ENCODE results near the gene ABTB1. TPM values are rescaled to one million over a fixed set of nuclear protein-coding genes. Genes with fewer than 3 reads are reported as not detected.
"Not testable (repeated sequence)": the region's sequence is repeated elsewhere in the genome, so short reads cannot be mapped to it uniquely, and the experiment has no call there.

Gene ABTB1
- total RNA-seq, 2 donors from 2014 or later = 12.2 to 27.6 TPM

- ATAC-seq = no peak
- no peak overlapping the region for H3K27ac Mint-ChIP-seq
- no peaks in the 10 kb centered on the region for H3K36me3 Mint-ChIP-seq
- DNase-seq (ENCODE audit: low spot score in 2 of 2) = no peak
- no peaks in the 10 kb centered on the region for H3K9me3 Mint-ChIP-seq
These were observed 27.3 kb upstream of the ABTB1 start for GRCh38 chr3:127645371-127646015.

DNA sequence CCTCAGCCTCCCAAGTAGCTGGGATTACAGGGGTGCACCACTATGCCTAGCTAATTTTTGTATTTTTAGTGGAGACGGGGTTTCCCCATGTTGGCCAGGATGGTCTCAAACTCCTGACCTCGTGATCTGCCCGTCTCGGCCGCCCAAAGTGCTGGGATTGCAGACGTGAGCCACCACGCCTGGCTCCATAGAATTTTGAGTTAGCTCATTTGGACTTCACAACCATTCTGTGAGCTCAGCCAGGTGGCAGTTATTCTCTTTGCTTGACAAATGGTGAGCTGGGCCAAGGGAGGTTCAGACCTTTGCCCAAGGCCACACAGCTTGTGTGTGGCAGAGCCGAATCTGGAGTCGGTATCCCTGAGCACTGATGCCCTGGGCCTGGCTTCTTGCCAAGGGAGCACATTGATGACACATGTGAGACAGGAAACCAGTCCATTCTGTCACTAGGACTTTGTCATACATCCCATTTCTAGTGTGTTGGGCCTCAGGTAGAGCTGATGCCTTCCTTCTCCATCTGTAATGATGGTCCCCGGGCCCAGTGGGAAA lies 26.2 kb upstream of the ABTB1 start:
- Mint-ChIP-seq H3K36me3 (no peaks in the 10 kb centered on the region), H3K27ac (no peak overlapping the region), H3K9me3 (no peaks in the 10 kb centered on the region)
- no peak for ATAC-seq
- DNase-seq (ENCODE audit: low spot score in 2 of 2) = no peak

- DNase-seq (ENCODE audit: low spot score in 2 of 2) (no peak), ATAC-seq (no peak)
- H3K9me3 Mint-ChIP-seq = no peaks in the 10 kb centered on the region
- no peaks in the 10 kb centered on the region for H3K36me3 Mint-ChIP-seq
- no peak overlapping the region for H3K27ac Mint-ChIP-seq
These were observed 25.4 kb upstream of the ABTB1 start for GRCh38 chr3:127647166-127647844.

GRCh38 chr3:127647845-127648204 lies 24.9 kb upstream of the ABTB1 start:
- Mint-ChIP-seq H3K36me3 (no peaks in the 10 kb centered on the region), H3K9me3 (no peaks in the 10 kb centered on the region), H3K27ac (no peak overlapping the region)
- DNase-seq (ENCODE audit: low spot score in 2 of 2) (no peak), ATAC-seq (no peak)

DNA sequence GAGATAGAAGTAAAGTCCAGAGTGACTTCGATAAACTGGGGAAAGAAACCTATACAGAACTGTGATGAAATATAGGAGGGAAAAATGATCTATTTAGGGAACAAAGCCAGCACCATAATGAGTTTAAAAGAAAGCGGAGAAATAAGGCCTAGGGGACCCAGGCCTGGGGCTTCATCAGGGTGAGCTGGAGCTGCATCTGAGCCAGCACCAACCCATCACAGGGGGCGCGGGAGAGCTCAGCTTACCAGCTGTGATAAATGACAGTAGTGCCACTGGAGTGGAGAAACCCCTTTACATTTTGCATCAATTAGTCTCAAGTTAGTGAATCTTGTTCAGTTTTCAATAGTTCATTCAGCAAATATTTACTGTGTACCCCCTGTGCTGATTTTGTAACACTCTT lies 22.5 kb upstream of the ABTB1 start:
- ATAC-seq (no peak), DNase-seq (ENCODE audit: low spot score in 2 of 2) (no peak)
- Mint-ChIP-seq H3K9me3 (no peaks in the 10 kb centered on the region), H3K36me3 (no peaks in the 10 kb centered on the region), H3K27ac (no peak overlapping the region)

DNA sequence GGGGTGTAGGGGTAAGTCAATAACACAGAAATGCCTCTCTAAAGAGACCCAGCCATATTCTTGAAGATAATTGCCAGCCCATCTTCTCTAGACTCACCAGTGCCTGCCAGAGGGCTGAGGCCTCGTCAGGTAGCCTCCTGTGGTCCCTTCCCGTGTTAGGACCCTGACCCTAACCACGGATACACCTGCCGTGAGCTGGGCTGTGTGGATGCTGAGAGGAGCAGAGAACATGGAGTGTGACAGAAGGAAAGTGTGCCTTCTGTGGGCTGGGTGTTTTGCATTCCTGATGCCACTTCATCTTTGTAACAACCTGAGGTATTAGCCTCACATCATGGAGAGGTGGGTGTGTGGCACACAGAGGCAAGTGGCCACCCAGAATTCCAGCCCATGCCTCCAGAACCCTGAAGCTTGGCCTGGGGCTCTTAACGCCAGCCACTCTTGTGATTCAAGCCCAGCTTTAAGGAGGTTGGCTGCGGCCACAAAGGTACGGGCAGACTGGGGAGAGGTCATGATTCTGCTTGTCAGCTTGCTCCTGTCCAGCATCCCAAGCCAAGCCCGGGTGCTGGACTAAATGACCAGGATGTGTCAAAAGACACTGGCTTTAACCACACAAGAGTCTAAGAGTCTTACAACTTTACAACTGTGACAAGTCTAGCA lies 21.1 kb upstream of the ABTB1 start:
- DNase-seq (ENCODE audit: low spot score in 2 of 2) (no peak), ATAC-seq (peak in 1 of 2 donors; percentile 11)
- H3K9me3 Mint-ChIP-seq = no peaks in the 10 kb centered on the region
- H3K36me3 Mint-ChIP-seq = no peaks in the 10 kb centered on the region
- H3K27ac Mint-ChIP-seq = peak overlapping the region in 1 of 2 donors; percentile 82

GRCh38 chr3:127652246-127652995 lies 20.3 kb upstream of the ABTB1 start:
- ATAC-seq = peak; percentile 62 to 67
- no peaks in the 10 kb centered on the region for H3K36me3 Mint-ChIP-seq

DNA sequence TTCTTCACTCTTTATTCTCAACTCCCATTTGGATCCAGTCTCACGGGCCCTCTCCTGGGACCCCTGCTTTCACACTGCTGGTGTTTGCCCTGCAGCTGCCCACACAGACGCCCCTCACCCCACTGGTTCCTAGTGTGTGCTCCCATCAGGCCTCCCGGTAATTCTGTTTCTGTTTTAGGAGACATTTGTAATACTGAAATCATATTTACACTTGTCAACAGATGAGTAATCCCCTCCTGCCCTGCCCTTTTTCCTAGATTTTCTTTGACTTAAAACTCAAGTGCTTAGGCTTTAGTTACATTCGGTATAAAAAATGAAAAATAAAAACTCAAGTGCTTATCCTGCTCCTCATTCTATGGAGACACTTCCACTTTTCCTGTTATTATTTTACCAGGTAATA lies 18.4 kb upstream of the ABTB1 start:
- ATAC-seq (no peak), DNase-seq (ENCODE audit: low spot score in 2 of 2) (no peak)
- no peaks in the 10 kb centered on the region for H3K36me3 Mint-ChIP-seq
- no peak overlapping the region for H3K27ac Mint-ChIP-seq
- H3K9me3 Mint-ChIP-seq = no peaks in the 10 kb centered on the region

More at GRCh38 chr3:127652246-127652995, 20.3 kb upstream of the ABTB1 start:
- DNase-seq (ENCODE audit: low spot score in 2 of 2) = peak in 1 of 2 donors; percentile 33
- H3K27ac Mint-ChIP-seq = no peak overlapping the region
- H3K9me3 Mint-ChIP-seq = no peaks in the 10 kb centered on the region

- not testable (repeated sequence) for ATAC-seq; H3K36me3 Mint-ChIP-seq; H3K9me3 Mint-ChIP-seq; DNase-seq (ENCODE audit: low spot score in 2 of 2); H3K27ac Mint-ChIP-seq
These were observed 17.8 kb upstream of the ABTB1 start for GRCh38 chr3:127654993-127655392.

DNA sequence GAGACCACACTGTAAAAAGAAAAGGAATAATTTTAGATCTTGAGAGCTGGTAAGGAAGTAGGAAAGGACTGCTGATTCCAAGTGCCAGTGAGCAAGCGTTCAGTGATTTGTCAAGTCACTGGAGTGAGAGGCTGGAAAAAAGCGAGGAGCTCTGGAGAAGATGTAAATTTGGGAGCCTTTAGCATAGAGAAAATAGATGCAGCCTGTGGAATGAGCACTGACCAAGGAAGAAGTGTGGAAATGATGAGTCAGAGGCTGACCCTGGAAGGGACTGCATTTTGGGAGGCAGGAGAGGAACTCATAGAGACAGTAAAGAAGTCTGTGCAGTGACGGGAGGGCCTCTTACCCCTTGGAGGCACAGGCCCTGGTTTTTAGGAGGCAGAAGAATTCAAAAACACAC lies 17.1 kb upstream of the ABTB1 start:
- H3K27ac Mint-ChIP-seq = no peak overlapping the region
- no peaks in the 10 kb centered on the region for H3K9me3 Mint-ChIP-seq
- ATAC-seq = no peak

GRCh38 chr3:127656906-127657305 lies 15.8 kb upstream of the ABTB1 start:
- no peaks in the 10 kb centered on the region for H3K9me3 Mint-ChIP-seq

More for the DNA sequence above, 17.1 kb upstream of the ABTB1 start:
- no peak for DNase-seq (ENCODE audit: low spot score in 2 of 2)
- H3K36me3 Mint-ChIP-seq = no peaks in the 10 kb centered on the region

GRCh38 chr3:127658234-127658633 lies 14.5 kb upstream of the ABTB1 start:
- H3K27ac Mint-ChIP-seq = no peak overlapping the region
- no peaks in the 10 kb centered on the region for H3K36me3 Mint-ChIP-seq
- DNase-seq (ENCODE audit: low spot score in 2 of 2) (no peak), ATAC-seq (no peak)
- H3K9me3 Mint-ChIP-seq = no peaks in the 10 kb centered on the region

More at GRCh38 chr3:127656906-127657305, 15.8 kb upstream of the ABTB1 start:
- ATAC-seq (no peak), DNase-seq (ENCODE audit: low spot score in 2 of 2) (no peak)
- no peaks in the 10 kb centered on the region for H3K36me3 Mint-ChIP-seq
- H3K27ac Mint-ChIP-seq = no peak overlapping the region

GRCh38 chr3:127660621-127661251 lies 12.0 kb upstream of the ABTB1 start:
- Mint-ChIP-seq H3K36me3 (no peaks in the 10 kb centered on the region), H3K27ac (peak overlapping the region in 1 of 2 donors; percentile 52), H3K9me3 (no peaks in the 10 kb centered on the region)
- DNase-seq (ENCODE audit: low spot score in 2 of 2) = no peak
- ATAC-seq = no peak

DNA sequence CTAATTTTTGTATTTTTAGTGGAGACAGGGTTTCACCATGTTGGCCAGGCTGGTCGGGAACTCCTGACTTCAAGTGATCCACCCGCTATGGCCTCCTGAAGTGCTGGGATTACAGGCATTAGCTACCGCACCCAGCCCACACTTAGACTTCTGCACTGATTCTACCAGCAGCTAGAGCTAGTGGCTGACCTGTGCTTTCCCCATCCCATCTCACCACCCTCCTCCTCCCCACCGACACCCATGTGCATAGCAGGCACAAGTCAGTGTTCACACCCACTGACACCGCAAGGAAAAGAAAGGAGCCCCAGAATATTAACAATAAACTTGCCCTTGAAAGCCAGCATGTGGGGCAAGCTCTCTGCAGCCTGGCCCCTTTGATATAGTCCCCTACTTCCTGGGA lies 11.2 kb upstream of the ABTB1 start:
- Mint-ChIP-seq H3K9me3 (no peaks in the 10 kb centered on the region), H3K36me3 (no peaks in the 10 kb centered on the region), H3K27ac (no peak overlapping the region)
- DNase-seq (ENCODE audit: low spot score in 2 of 2) (no peak), ATAC-seq (no peak)

GRCh38 chr3:127662001-127662469 lies 10.7 kb upstream of the ABTB1 start:
- Mint-ChIP-seq H3K9me3 (no peaks in the 10 kb centered on the region), H3K27ac (no peak overlapping the region), H3K36me3 (no peaks in the 10 kb centered on the region)
- no peak for ATAC-seq
- no peak for DNase-seq (ENCODE audit: low spot score in 2 of 2)

- ATAC-seq (no peak), DNase-seq (ENCODE audit: low spot score in 2 of 2) (no peak)
- Mint-ChIP-seq H3K9me3 (no peaks in the 10 kb centered on the region), H3K27ac (no peak overlapping the region), H3K36me3 (no peaks in the 10 kb centered on the region)
These were observed 9.6 kb upstream of the ABTB1 start for GRCh38 chr3:127663151-127663550.
